CD4-positive, CD25-positive, alpha-beta regulatory T cell (primary cell): ENCODE results near the gene MPP3. TPM values are rescaled to one million over a fixed set of nuclear protein-coding genes. Genes with fewer than 3 reads are reported as not detected.
"Not testable (repeated sequence)": the region's sequence is repeated elsewhere in the genome, so short reads cannot be mapped to it uniquely, and the experiment has no call there.

Source experiments
- ATAC-seq, 2 donors: fragments of 150-1000 bp; cut with Tn5 transposase; one replicate each; pipeline ENCODE4 v1.10.0; 2021; ENCODE audit warnings: low read depth in 2 of 2, moderate number of reproducible peaks in 2 of 2, moderate library complexity in 1 of 2
- DNase-seq, 3 donors: peaks; one replicate each; pipeline versions ENCODE4 v3.0.0 to v3.0.0-alpha.2; 2012 to 2022; ENCODE audit warnings: mixed read lengths in 1 of 3
- H3K27ac ChIP-seq: one replicate; pipeline ENCODE4 v1.7.0; 2013; ENCODE audit warnings: mild to moderate bottlenecking, low read length; ENCODE audit not compliant: insufficient read depth, poor library complexity, severe bottlenecking
- H3K27me3 ChIP-seq: one replicate; pipeline ENCODE4 v1.7.0; 2013; ENCODE audit warnings: low read length; ENCODE audit not compliant: control insufficient read depth, insufficient read depth
- H3K36me3 ChIP-seq: one replicate; pipeline ENCODE4 v1.7.0; 2013; ENCODE audit warnings: mild to moderate bottlenecking, low read length, moderate library complexity; ENCODE audit not compliant: control insufficient read depth, insufficient read depth
- H3K4me1 ChIP-seq: 2 replicates; pipeline ENCODE4 v1.7.0; 2013; ENCODE audit warnings: mild to moderate bottlenecking, low read length; ENCODE audit not compliant: insufficient read depth, control insufficient read depth, poor library complexity, severe bottlenecking
- H3K4me3 ChIP-seq: one replicate; pipeline ENCODE4 v1.7.0; 2013; ENCODE audit warnings: low read depth, mild to moderate bottlenecking, low read length, moderate library complexity
- H3K9me3 ChIP-seq, 2 experiments: 1 replicate in 1 of 2; 2 replicates in 1 of 2; pipeline ENCODE4 v1.7.0; 2013; ENCODE audit warnings: low read length in 2 of 2, mild to moderate bottlenecking in 1 of 2, moderate library complexity in 1 of 2; ENCODE audit not compliant: control insufficient read depth in 2 of 2
- H3K27ac Mint-ChIP-seq, 3 donors: one replicate each; pipeline ENCODE4 v1.8.0; 2020 to 2022; ENCODE audit warnings: mild to moderate bottlenecking in 3 of 3, mixed read lengths in 3 of 3, moderate library complexity in 2 of 3
- H3K27me3 Mint-ChIP-seq: one replicate; pipeline ENCODE4 v1.8.0; 2022; ENCODE audit warnings: mild to moderate bottlenecking, mixed read lengths
- H3K36me3 Mint-ChIP-seq: one replicate; pipeline ENCODE4 v1.8.0; 2020; ENCODE audit warnings: mixed read lengths
- H3K4me1 Mint-ChIP-seq, 4 donors: one replicate each; pipeline ENCODE4 v1.8.0; 2020 to 2022; ENCODE audit warnings: mixed read lengths in 4 of 4, mild to moderate bottlenecking in 1 of 4
- H3K4me3 Mint-ChIP-seq, 4 donors: one replicate each; pipeline ENCODE4 v1.8.0; 2020 to 2022; ENCODE audit warnings: mild to moderate bottlenecking in 4 of 4, mixed read lengths in 4 of 4, moderate library complexity in 3 of 4
- H3K9me3 Mint-ChIP-seq, 7 donors: one replicate each; pipeline ENCODE4 v1.8.0; 2020 to 2022; ENCODE audit warnings: mixed read lengths in 7 of 7, mild to moderate bottlenecking in 3 of 7, moderate library complexity in 2 of 7
- polyA plus RNA-seq, 4 donors: library from polyadenylated mRNA; unstranded; fragments of 300-500 nt; fragmentation: Illumina TruSeq; gene quantifications; one replicate each; pipeline ENCODE4 v1.2.3, GENCODE V29; 2021
- total RNA-seq: library from RNA; stranded (reverse); gene quantifications from one replicate; pipeline ENCODE4 v1.2.3, GENCODE V29; 2022

Gene MPP3
- total and polyA plus RNA-seq, 5 donors from 2014 or later, result not detected

DNA sequence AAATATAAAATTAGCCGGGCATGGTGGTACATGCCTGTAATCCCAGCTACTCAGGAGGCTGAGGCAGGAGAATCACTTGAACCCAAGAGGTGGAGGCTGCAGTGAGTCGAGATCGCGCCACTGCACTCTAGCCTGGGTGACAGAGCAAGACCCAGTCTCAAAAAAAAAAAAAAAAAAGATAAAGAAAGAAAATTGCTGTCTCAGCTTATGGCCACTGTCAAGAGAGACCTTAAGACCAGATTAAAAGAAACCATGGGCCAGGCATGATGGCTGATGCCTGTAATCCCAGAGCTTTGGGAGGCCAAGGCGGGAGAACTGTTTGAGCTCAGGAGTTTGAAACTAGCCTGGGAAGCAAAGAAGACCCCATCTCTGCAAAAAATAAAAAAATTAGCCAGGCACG lies 36.1 kb upstream of the MPP3 start:
- H3K4me3 Mint-ChIP-seq, H3K4me3 ChIP-seq, H3K36me3 ChIP-seq, H3K9me3 Mint-ChIP-seq, H3K27me3 ChIP-seq, H3K36me3 Mint-ChIP-seq, H3K27ac ChIP-seq, H3K27ac Mint-ChIP-seq, H3K9me3 ChIP-seq, H3K4me1 Mint-ChIP-seq, DNase-seq, H3K4me1 ChIP-seq, ATAC-seq: not testable (repeated sequence)
- peaks cover 39% of the 10 kb centered on the region for H3K27me3 Mint-ChIP-seq

DNA sequence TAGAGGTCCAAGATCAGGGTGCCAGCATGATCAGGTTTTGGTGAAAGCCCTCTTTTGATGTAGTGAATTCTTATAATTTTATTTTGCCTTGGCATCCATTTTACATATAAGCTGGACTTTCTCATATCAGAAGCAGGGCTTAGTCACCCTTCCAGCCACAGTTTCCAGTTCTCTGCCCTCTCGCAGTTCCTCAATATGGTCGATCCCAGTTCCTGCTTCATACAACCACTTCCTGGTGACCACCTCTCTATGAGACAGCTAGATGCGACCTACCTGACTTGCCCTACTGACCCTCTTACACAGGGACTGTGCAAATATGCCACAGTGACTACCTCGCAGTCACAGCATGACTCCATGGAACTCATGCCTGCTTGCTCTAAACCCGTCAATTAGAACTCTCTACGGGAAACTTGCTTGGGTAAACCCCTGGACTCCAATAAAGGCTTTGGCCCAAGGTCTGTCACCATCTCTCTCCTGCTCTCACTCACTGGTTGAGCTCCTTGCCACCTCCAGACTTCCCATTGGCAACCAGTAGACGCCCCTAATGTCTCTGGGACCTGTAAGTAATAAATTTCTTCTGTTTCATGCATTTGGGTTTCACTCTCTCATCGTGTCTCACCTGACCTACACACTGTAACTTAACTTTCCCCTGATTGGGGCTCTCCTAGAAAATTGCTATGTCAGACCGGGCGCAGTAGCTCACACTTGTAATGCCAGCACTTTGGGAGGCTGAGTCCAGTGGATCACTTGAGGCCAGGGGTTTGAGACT lies 35.5 kb upstream of the MPP3 start:
- Mint-ChIP-seq H3K9me3 (peaks cover 0 to 2% (median 0%) of the 10 kb centered on the region in 7 donors), H3K27me3 (peaks cover 45% of the 10 kb centered on the region), H3K27ac (no peak overlapping the region), H3K4me3 (no peak overlapping the region), H3K36me3 (no peaks in the 10 kb centered on the region), H3K4me1 (no peaks in the 10 kb centered on the region)
- no peak overlapping the region for H3K27ac ChIP-seq
- H3K9me3 ChIP-seq, result no peaks in the 10 kb centered on the region
- no peaks in the 10 kb centered on the region for H3K4me1 ChIP-seq
- DNase-seq (no peak), ATAC-seq (no peak)
- H3K27me3 ChIP-seq, result peaks cover 6% of the 10 kb centered on the region
- no peak overlapping the region for H3K4me3 ChIP-seq
- H3K36me3 ChIP-seq, result no peaks in the 10 kb centered on the region

DNA sequence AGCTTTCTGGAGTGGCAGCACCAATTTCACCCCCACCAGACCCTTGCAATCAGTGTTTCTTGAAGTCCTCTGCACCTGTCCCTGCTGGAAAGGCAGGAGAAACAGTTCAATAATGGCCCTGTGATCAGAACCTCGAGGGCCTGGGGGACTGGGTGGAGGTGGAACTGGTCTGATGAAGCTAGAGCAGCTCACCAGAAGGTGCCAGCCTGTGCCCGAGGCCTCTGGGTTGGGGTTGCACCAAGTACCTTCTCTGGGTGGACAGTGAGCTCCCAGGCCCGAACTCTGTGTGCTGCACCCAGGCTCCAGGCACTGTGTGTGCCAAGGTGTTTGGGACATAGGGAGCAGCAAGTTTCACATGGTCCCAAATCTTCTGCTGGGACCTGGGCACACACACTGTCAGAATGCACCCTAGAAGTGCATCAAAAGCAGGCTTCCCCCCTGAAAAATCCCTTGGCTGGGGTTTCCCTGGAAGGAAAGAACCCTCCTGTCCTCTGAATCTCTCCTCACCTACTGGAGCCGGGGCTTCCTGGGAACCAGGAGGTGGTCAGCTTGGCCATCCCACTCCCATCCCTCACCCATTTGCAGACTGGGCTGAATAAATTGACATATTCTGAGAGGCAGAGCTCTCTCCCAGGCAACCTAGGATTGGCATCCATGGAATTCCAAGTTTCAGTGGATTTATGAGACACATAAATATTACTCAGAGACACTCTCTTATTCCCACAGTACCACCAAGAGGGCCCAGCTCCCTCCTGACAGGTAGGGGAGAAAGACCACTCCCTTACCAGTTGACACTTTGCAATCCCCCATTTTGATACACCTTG lies 31.4 kb upstream of the MPP3 start:
- Histone ChIP-seq H3K4me1 (no peaks in the 10 kb centered on the region), H3K4me3 (no peak overlapping the region), H3K36me3 (no peaks in the 10 kb centered on the region), H3K27me3 (peaks cover 6% of the 10 kb centered on the region), H3K27ac (no peak overlapping the region), H3K9me3 (no peaks in the 10 kb centered on the region)
- H3K36me3 Mint-ChIP-seq, result no peaks in the 10 kb centered on the region
- DNase-seq (no peak), ATAC-seq (no peak)
- no peak overlapping the region for H3K27ac Mint-ChIP-seq
- no peaks in the 10 kb centered on the region for H3K4me1 Mint-ChIP-seq
- no peak overlapping the region for H3K4me3 Mint-ChIP-seq
- H3K27me3 Mint-ChIP-seq, result peaks cover 34% of the 10 kb centered on the region
- H3K9me3 Mint-ChIP-seq, result peaks cover 0 to 2% (median 0%) of the 10 kb centered on the region in 7 donors

DNA sequence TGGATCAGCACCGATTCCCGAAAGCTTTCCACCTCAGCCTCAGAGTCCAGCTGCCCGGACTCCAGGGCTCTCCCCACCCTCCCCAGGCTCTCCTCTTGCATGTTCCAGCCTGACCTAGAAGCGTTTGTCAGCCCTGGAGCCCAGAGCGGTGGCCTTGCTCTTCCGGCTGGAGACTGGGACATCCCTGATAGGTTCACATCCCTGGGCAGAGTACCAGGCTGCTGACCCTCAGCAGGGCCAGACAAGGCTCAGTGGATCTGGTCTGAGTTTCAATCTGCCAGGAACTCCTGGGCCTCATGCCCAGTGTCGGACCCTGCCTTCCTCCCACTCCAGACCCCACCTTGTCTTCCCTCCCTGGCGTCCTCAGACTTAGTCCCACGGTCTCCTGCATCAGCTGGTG lies 29.0 kb upstream of the MPP3 start:
- no peaks in the 10 kb centered on the region for H3K9me3 ChIP-seq
- Mint-ChIP-seq H3K4me1 (no peaks in the 10 kb centered on the region), H3K27me3 (peaks cover 27% of the 10 kb centered on the region), H3K4me3 (no peak overlapping the region), H3K9me3 (no peaks in the 10 kb centered on the region), H3K27ac (no peak overlapping the region), H3K36me3 (no peaks in the 10 kb centered on the region)
- no peak for ATAC-seq
- H3K4me3 ChIP-seq, result no peak overlapping the region
- no peaks in the 10 kb centered on the region for H3K4me1 ChIP-seq
- no peak for DNase-seq
- H3K27me3 ChIP-seq, result peaks cover 6% of the 10 kb centered on the region
- no peak overlapping the region for H3K27ac ChIP-seq
- H3K36me3 ChIP-seq, result no peaks in the 10 kb centered on the region

DNA sequence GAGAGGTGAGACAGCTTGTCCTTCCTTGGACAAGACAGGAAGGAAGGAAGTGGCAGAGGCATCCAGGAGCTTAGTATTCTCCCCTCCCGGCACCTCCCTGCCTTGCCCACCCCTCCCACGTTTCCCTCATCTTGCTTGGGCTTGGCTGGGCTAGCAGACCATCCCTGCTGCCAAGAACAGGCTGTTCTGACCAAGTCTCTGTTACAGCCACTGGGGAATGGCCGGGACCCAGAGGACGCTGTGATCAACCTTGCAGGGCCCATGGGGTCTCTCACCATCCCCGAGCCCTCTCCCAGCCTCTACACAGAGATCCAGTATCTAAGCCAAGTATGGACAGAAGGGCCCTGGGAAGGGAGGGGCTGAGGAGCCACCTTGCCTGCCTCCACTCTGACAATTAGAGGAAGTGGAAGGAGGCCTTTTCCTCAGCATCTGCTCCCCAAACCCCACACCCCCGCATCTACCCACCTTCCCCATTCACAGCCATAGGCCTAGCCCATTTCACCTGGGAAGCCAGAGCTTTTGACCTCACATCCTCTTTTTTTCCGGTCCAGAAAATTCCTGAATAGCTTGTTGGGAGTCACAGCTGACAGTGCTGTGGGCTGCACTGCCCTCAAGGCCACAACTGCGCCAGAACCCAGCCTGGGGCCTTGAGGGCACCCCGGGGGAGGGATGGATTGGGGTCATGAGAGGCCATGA lies 28.1 kb upstream of the MPP3 start:
- no peak overlapping the region for H3K27ac Mint-ChIP-seq

DNA sequence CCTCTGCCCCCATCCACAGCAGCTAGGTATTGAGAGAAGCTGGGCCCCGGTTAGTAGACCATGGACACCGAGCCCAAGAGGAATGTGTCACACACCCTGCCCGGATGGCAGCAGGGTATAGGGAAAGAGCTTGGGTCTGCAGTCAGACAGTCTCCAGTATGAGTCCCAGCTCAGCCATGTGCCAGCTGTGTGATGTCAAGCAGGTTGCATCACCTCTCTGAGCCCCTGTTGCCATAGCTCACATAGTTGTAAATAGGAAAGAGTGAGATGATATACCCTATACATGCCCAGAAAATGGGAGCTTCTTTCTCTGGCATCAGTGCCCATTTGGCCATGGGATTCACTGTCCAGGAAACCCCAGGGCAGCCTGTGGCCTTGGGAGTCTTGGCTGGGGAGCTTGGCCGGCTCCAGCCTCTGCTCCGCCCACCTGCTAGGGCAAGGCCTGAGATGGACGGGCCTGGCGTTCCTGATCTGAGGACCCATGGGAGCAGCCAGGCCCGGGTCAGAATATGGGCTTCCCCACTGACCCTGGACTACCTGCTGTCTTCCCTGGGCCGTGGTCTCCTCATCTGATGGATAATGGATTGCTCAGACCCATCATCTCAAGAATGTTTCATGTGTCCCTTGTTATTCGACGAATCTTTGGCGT lies 27.3 kb upstream of the MPP3 start:
- DNase-seq (no peak), ATAC-seq (no peak)
- Histone ChIP-seq H3K4me1 (no peaks in the 10 kb centered on the region), H3K4me3 (no peak overlapping the region), H3K9me3 (no peaks in the 10 kb centered on the region), H3K36me3 (no peaks in the 10 kb centered on the region), H3K27me3 (no peaks in the 10 kb centered on the region), H3K27ac (no peak overlapping the region)
- Mint-ChIP-seq H3K4me3 (no peak overlapping the region), H3K27me3 (peaks cover 22% of the 10 kb centered on the region), H3K4me1 (no peaks in the 10 kb centered on the region), H3K36me3 (no peaks in the 10 kb centered on the region), H3K9me3 (no peaks in the 10 kb centered on the region), H3K27ac (no peak overlapping the region)

More for the DNA sequence above, 28.1 kb upstream of the MPP3 start:
- H3K27ac ChIP-seq, result no peak overlapping the region
- H3K9me3 ChIP-seq, result no peaks in the 10 kb centered on the region
- Mint-ChIP-seq H3K9me3 (no peaks in the 10 kb centered on the region), H3K4me1 (no peaks in the 10 kb centered on the region), H3K27me3 (peaks cover 27% of the 10 kb centered on the region), H3K4me3 (no peak overlapping the region), H3K36me3 (no peaks in the 10 kb centered on the region)
- no peak for ATAC-seq
- H3K36me3 ChIP-seq, result no peaks in the 10 kb centered on the region
- no peaks in the 10 kb centered on the region for H3K4me1 ChIP-seq
- DNase-seq, result no peak
- H3K4me3 ChIP-seq, result no peak overlapping the region
- H3K27me3 ChIP-seq, result peaks cover 3% of the 10 kb centered on the region

DNA sequence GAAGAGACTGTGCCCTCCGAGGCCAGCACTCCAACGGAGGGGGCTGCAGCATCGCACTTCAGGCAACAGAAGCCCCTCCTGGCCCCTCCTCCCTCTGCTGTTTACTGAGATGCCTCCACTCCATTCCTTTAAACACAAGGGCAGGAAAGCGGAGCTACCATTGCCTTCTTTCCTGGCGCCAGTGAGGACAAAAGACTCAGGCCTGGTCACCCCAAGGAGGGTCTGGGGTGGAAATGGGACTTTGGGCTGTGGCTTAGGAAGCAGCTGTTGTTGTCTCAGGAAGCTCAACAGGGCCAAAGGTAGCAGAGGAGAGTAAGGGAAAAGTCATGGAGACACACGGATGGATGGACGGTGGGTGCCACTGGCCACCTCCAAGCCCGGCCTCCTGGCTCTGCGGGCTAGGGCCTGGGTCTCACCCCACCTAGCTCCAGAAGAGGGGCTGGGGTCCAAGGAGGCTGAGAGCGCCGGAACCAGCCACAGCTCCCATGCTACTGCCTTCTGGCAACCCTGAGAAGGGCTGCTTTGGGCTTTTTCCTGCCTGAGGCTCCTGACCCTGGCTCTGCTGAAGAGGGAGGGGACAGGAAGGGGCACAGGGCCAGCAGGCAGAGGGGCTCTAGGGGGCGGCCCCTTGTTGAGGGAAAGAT lies 25.1 kb upstream of the MPP3 start:
- no peaks in the 10 kb centered on the region for H3K36me3 ChIP-seq
- no peaks in the 10 kb centered on the region for H3K9me3 Mint-ChIP-seq
- no peak overlapping the region for H3K27ac ChIP-seq
- no peaks in the 10 kb centered on the region for H3K9me3 ChIP-seq
- no peak for DNase-seq
- ATAC-seq, result no peak
- no peak overlapping the region for H3K4me3 ChIP-seq
- H3K4me3 Mint-ChIP-seq, result no peak overlapping the region
- H3K4me1 Mint-ChIP-seq, result no peaks in the 10 kb centered on the region
- H3K4me1 ChIP-seq, result no peaks in the 10 kb centered on the region
- H3K36me3 Mint-ChIP-seq, result no peaks in the 10 kb centered on the region
- H3K27me3 Mint-ChIP-seq, result peaks cover 13% of the 10 kb centered on the region
- no peaks in the 10 kb centered on the region for H3K27me3 ChIP-seq
- no peak overlapping the region for H3K27ac Mint-ChIP-seq
